KMS-11 (cell line): Measurements from ENCODE around the gene MORN1.
"Not testable (repeated sequence)": the region's sequence is repeated elsewhere in the genome, so short reads cannot be mapped to it uniquely, and the experiment has no call there.

Source experiments
- H2AFZ ChIP-seq: fragments of 200-600 bp; sonication (generic); 2 replicates; pipeline ENCODE4 v1.6.1; 2016; ENCODE audit warnings: antibody characterized with exemption, mixed run types, low read depth
- H3K27ac ChIP-seq: fragments of 200-600 bp; sonication (generic); 2 replicates; pipeline ENCODE4 v1.6.1; 2016; ENCODE audit warnings: mild to moderate bottlenecking, mixed run types
- H3K27me3 ChIP-seq: fragments of 200-600 bp; sonication (generic); 2 replicates; pipeline ENCODE4 v1.6.1; 2017; ENCODE audit warnings: mild to moderate bottlenecking, low read depth, mixed run types, moderate library complexity; ENCODE audit not compliant: insufficient read depth
- H3K36me3 ChIP-seq: fragments of 200-600 bp; sonication (generic); 2 replicates; pipeline ENCODE4 v1.6.1; 2017; ENCODE audit warnings: mild to moderate bottlenecking, mixed run types; ENCODE audit not compliant: insufficient read depth
- H3K4me1 ChIP-seq: fragments of 200-600 bp; sonication (generic); 2 replicates; pipeline ENCODE4 v1.6.1; 2016; ENCODE audit warnings: mild to moderate bottlenecking, low read depth, mixed run types; ENCODE audit not compliant: poor library complexity, severe bottlenecking
- H3K4me2 ChIP-seq: fragments of 200-600 bp; sonication (generic); 2 replicates; pipeline ENCODE4 v1.7.0; 2016; ENCODE audit warnings: mild to moderate bottlenecking, mixed run types
- H3K4me3 ChIP-seq: fragments of 200-600 bp; sonication (generic); IDR thresholded peaks from 2 replicates; pipeline ENCODE4 v1.6.1; 2017; ENCODE audit warnings: low read depth, low read length, mixed read lengths; ENCODE audit not compliant: insufficient read depth
- H3K79me2 ChIP-seq: fragments of 200-600 bp; sonication (generic); 2 replicates; pipeline ENCODE4 v1.6.1; 2016; ENCODE audit warnings: low read depth, mixed run types; ENCODE audit not compliant: insufficient read depth
- H3K9ac ChIP-seq: fragments of 200-600 bp; sonication (generic); 2 replicates; pipeline ENCODE4 v1.6.1; 2016; ENCODE audit warnings: mild to moderate bottlenecking, mixed run types
- H4K20me1 ChIP-seq: fragments of 200-600 bp; sonication (generic); 2 replicates; pipeline ENCODE4 v1.6.1; 2016; ENCODE audit warnings: mild to moderate bottlenecking, mixed run types; ENCODE audit not compliant: insufficient read depth
- CTCF ChIP-seq: fragments of 200-600 bp; sonication (generic); conservative IDR thresholded peaks from 2 replicates; pipeline ENCODE4 v1.6.1; 2017; ENCODE audit warnings: low read depth, mild to moderate bottlenecking, antibody characterized with exemption, low read length, moderate library complexity, mixed read lengths

MORN1 gene

GRCh38 chr1:2327841-2328240 lies 63.5 kb downstream of the MORN1 start:
- no peaks in the 10 kb centered on the region for H3K79me2 ChIP-seq
- H3K4me3 ChIP-seq, result no peak overlapping the region
- no peaks in the 10 kb centered on the region for H3K4me1 ChIP-seq
- no peaks in the 10 kb centered on the region for H3K36me3 ChIP-seq
- no peak for TF ChIP-seq CTCF
- H3K27ac ChIP-seq, result no peak overlapping the region
- no peak overlapping the region for H3K9ac ChIP-seq
- H2AFZ ChIP-seq, result no peak overlapping the region
- H3K27me3 ChIP-seq, result peaks cover 91% of the 10 kb centered on the region
- no peaks in the 10 kb centered on the region for H4K20me1 ChIP-seq
- H3K4me2 ChIP-seq, result no peak overlapping the region

GRCh38 chr1:2327162-2327561 lies 64.2 kb downstream of the MORN1 start:
- peaks cover 92% of the 10 kb centered on the region for H3K27me3 ChIP-seq
- not testable (repeated sequence) for H2AFZ ChIP-seq, H3K27ac ChIP-seq, H3K4me2 ChIP-seq, H3K9ac ChIP-seq, H4K20me1 ChIP-seq, H3K79me2 ChIP-seq, H3K4me3 ChIP-seq, H3K4me1 ChIP-seq, H3K36me3 ChIP-seq

DNA sequence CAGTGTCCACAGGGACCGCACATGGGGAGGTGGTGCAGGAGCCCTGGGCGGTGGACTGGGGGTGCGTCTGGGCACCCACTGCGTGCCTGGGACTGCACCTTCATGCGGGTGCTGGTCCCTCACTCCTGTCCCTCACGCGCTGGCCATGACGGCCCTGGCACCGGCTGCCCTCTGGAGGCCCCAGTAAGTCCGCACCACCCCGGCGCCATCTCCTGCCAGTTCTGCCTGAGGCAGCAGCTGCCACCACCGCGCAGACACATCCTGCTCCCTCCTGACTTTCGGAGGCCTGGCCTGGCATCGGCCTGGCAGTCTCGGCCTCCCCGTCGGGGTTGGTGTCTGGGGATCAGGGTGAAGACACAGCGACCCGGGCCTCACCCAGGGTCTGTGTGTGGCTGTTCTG lies 64.8 kb downstream of the MORN1 start:
- Histone ChIP-seq H3K36me3 (no peaks in the 10 kb centered on the region), H4K20me1 (no peaks in the 10 kb centered on the region), H3K4me1 (no peaks in the 10 kb centered on the region)

DNA sequence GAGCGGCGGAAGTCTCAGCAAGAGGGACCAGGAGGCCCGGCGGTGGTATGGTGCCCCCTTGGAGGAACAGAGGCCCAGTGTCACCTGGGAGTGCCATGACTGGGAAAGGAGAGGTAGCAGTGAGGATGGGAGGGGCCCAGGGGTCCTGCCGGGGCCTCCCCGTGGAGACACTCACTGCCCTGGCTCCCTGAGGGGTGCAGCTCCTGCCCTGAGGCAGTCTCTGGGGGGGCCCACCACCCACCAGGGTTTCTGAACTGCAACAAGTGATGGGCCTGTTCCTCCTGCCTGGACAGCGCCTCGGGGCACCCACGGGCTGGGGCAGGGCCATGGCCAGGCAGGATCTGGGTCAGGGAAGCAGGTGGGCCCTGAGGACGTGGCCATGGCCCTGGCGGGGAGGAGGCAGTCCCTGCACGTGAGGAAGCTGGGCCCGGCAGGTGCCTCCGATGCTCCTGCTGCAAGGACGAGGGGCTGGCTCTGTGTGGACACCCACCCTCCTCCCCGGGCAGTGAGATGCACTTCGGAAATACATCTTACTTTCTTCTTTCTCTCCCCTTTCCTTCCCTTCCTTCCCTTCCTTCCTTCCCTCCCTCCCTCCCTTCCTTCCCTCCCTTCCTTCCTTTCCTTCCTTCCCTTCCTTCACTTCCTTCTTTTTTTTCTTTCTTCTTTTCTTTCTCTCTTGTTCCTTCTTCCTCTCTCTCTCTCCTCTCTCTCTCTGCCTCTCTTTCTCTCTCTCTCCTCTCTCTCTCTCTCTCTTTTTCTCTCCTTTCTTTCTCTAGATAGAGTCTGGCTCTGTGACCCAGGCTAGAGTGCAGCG lies 66.6 kb downstream of the MORN1 start:
- TF ChIP-seq CTCF, result no peak
- no peaks in the 10 kb centered on the region for H3K79me2 ChIP-seq
- H3K4me3 ChIP-seq, result no peak overlapping the region
- H3K27me3 ChIP-seq, result peaks cover 93% of the 10 kb centered on the region
- H4K20me1 ChIP-seq, result no peaks in the 10 kb centered on the region
- no peaks in the 10 kb centered on the region for H3K36me3 ChIP-seq
- H3K4me2 ChIP-seq, result no peak overlapping the region
- H3K9ac ChIP-seq, result no peak overlapping the region
- no peaks in the 10 kb centered on the region for H3K4me1 ChIP-seq
- no peak overlapping the region for H3K27ac ChIP-seq
- no peak overlapping the region for H2AFZ ChIP-seq

More for the DNA sequence above, 64.8 kb downstream of the MORN1 start:
- H3K79me2 ChIP-seq, result no peaks in the 10 kb centered on the region
- no peak overlapping the region for H2AFZ ChIP-seq
- peaks cover 96% of the 10 kb centered on the region for H3K27me3 ChIP-seq
- H3K9ac ChIP-seq, result no peak overlapping the region
- no peak overlapping the region for H3K4me2 ChIP-seq
- no peak overlapping the region for H3K27ac ChIP-seq
- no peak for TF ChIP-seq CTCF
- H3K4me3 ChIP-seq, result no peak overlapping the region

GRCh38 chr1:2323451-2323974 lies 67.8 kb downstream of the MORN1 start:
- Histone ChIP-seq H3K36me3 (no peaks in the 10 kb centered on the region), H3K4me1 (no peaks in the 10 kb centered on the region), H2AFZ (no peak overlapping the region), H3K4me2 (no peak overlapping the region), H3K9ac (no peak overlapping the region), H3K27ac (no peak overlapping the region), H3K79me2 (no peaks in the 10 kb centered on the region), H3K4me3 (no peak overlapping the region), H3K27me3 (peaks cover 92% of the 10 kb centered on the region), H4K20me1 (no peaks in the 10 kb centered on the region)
- no peak for TF ChIP-seq CTCF
